Pons (tissue), 1 donor: ENCODE measurements around the gene ZC3HAV1.

Experiments
- DNase-seq: peaks from one replicate; pipeline ENCODE4 v3.0.0-alpha.2; 2016; ENCODE audit warnings: low spot score

ZC3HAV1 gene

DNA sequence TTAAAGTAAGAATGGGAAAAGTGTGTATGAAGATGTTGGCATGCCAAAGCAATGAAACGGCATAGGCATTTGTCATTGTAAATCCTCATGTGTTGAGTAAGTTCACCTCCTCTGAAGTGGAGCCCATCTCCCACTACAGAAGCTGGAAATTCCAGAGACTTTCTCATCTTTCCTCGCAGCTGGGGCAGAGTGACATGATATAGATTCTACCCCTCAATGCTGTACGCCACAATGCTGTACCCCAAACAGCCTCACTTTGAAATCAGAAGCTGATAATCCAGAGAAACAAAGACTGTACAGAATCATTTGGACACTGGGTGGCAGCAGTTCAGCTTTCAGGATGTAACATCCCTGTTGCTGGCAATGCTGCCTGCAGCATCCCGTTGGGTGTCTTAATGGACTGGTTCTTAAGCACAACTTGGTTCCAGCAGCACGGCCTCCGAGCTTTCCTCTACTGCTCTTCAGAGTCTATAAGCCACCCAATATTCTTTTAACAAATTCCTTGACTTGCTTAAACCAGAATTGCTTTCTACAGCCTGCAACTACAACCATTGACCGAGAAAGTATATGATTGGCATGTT lies 92.5 kb downstream of the ZC3HAV1 start:
- peak; percentile 80 for DNase-seq

DNA sequence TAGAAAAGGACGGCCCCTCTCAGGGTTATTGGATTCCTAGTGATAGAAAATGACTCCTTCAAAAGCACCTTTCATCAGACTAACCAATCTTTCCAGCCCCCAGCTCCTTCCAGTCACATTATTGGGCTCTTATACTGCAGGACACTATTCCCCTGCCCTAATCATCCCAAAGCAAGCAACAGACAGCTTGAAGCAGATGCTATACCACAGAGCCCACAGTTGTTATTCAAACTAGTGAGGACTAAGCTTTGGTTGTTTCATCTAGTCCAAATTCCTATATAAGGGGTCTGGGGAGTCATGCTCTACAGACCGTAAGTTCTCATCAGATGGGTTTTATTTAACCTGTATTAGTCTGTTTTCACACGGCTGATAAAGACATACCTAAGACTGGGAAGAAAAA lies 98.1 kb downstream of the ZC3HAV1 start:
- no peak for DNase-seq

DNA sequence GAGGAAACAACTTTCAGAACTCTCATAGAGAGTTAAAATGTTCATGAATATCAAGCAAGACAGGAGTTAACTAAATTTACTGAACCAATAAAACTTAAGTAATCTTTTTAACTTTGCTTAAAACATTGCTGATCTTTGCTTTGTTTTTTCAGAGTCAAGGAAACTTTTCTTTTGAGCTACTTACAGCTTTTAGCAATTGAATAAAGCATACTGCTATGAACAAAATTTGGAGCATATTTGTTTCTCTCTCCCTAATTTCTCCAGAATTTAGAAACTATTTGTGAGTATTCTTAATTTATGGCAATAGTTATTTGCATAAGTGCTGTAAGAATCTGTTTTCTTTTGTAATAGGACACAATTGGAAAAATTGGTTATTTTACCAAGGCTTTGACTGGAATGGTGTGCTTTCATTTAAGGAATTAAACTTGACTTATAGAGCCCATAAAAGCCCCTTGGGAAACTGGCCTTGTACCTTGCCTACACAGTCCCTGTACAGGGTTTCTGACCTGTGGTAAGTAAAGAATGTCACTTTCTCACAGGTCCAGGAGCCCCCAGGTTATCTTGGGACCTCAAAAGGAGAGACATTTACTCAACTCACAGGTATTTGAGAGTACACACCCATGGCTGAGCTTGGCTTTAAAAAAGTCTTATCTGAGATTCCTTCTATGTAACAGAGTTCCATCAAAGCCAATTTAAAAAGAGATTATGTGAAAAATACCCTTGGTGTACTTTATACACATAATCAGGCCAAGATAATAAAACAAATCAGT lies 105.0 kb downstream of the ZC3HAV1 start:
- DNase-seq = no peak

DNA sequence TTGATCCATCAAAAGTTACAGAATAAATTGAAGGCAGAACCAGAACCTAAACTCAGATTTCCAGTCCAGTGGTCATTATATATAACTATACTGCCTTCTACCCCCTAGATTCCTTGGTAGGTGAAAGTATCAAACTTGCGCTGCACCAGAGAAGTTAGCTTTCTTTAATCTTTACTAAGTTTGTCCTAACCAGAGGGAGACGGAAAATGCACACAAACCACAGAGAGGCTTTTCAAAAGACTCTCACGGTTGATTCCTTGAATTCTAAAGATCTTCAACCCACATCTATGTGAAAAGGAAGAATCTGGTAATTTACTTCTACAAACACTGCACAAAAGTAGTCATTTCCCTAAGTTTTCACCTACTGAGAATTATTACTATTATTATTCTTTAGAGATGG lies 110.1 kb downstream of the ZC3HAV1 start:
- DNase-seq = no peak
